A673 (cell line): ENCODE data around the gene MYRIP.

ENCODE experiments used
- EZH2 ChIP-seq: fragments of 200-600 bp; sonication (generic); IDR thresholded peaks from 2 replicates; pipeline ENCODE4 v1.6.1; 2017; ENCODE audit warnings: borderline replicate concordance, low read depth, mild to moderate bottlenecking, mixed read lengths, antibody characterized with exemption, low read length; ENCODE audit not compliant: poor library complexity, severe bottlenecking
- TF ChIP-seq, protein P1 (sequence below): fragments of 300-800, 200-600 bp; sonication (generic); conservative IDR thresholded peaks from 2 replicates; pipeline ENCODE4 v1.5.1; 2017; ENCODE audit warnings: low read depth, mild to moderate bottlenecking, antibody characterized with exemption, low read length, moderate library complexity, mixed read lengths

DNA sequence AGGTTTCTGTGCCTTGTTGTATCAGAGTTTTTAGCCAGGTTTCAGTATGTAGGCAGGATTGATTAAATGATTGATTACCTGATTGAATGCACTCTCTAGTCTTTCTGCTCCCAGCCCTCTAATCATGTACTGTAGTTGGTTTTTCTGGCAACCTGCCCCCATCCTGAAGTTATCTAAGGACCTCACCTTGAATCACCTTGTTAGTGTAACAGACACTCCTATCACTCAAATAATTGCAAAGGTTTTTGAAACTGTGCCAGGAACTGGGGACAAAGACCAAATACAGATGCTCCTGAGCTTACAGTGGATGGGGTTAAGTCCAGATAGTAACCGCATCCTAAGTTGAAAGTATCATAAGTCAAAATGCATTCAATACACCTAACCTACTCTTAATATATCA, 358.5 kb downstream of the MYRIP start:
- TF ChIP-seq, protein P1, sequence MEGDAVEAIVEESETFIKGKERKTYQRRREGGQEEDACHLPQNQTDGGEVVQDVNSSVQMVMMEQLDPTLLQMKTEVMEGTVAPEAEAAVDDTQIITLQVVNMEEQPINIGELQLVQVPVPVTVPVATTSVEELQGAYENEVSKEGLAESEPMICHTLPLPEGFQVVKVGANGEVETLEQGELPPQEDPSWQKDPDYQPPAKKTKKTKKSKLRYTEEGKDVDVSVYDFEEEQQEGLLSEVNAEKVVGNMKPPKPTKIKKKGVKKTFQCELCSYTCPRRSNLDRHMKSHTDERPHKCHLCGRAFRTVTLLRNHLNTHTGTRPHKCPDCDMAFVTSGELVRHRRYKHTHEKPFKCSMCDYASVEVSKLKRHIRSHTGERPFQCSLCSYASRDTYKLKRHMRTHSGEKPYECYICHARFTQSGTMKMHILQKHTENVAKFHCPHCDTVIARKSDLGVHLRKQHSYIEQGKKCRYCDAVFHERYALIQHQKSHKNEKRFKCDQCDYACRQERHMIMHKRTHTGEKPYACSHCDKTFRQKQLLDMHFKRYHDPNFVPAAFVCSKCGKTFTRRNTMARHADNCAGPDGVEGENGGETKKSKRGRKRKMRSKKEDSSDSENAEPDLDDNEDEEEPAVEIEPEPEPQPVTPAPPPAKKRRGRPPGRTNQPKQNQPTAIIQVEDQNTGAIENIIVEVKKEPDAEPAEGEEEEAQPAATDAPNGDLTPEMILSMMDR, result no peak
- no peak for TF ChIP-seq EZH2
